GM18951 (cell line): ENCODE data around the gene KAT8.
"Not testable (repeated sequence)": the region's sequence is repeated elsewhere in the genome, so short reads cannot be mapped to it uniquely, and the experiment has no call there.

ENCODE experiments used
- POLR2A ChIP-seq: IDR thresholded peaks from 4 replicates; pipeline ENCODE4 v1.6.1; 2011; ENCODE audit warnings: mild to moderate bottlenecking; ENCODE audit not compliant: insufficient read length, insufficient read depth; ENCODE audit errors: extremely low read depth
- in situ Hi-C: fragments of 300-500 bp; cut with MboI; formaldehyde crosslinking; loops from one replicate; pipeline ENCODE4 v1.12.0; 2022; ENCODE audit warnings: low sequenced_read_pairs, mixed read lengths, inconsistent platforms; ENCODE audit not compliant: unreplicated experiment

The KAT8 gene

GRCh38 chr16:31135535-31136286 is 18.2 kb downstream of the KAT8 start, which contains the start of gene PRSS8:
PRSS8 (minus strand) TSS chr16:31135727; CDS start chr16:31135498, 229 bp downstream.
- no peak for TF ChIP-seq POLR2A
- in situ Hi-C loops: no loop called here

GRCh38 chr16:31136287-31136662 is 18.8 kb downstream of the KAT8 start:
- in situ Hi-C loops: no loop called here
- no peak for TF ChIP-seq POLR2A

GRCh38 chr16:31136822-31137499 is 19.5 kb downstream of the KAT8 start:
- in situ Hi-C loops: not testable (repeated sequence)

- in situ Hi-C loops: no loop called here
- no peak for TF ChIP-seq POLR2A
These were observed 21.4 kb downstream of the KAT8 start for GRCh38 chr16:31138621-31139578.

- in situ Hi-C loops: not testable (repeated sequence)
These were observed 23.6 kb downstream of the KAT8 start for GRCh38 chr16:31141071-31141469.

GRCh38 chr16:31141489-31142108 is 24.1 kb downstream of the KAT8 start:
- in situ Hi-C loops: no loop called here
- no peak for TF ChIP-seq POLR2A

GRCh38 chr16:31142109-31143010 is 24.9 kb downstream of the KAT8 start:
- TF ChIP-seq POLR2A: peak; percentile 45
- in situ Hi-C loops: no loop called here

- in situ Hi-C loops: no loop called here
- TF ChIP-seq POLR2A: no peak
These were observed 25.7 kb downstream of the KAT8 start for GRCh38 chr16:31143011-31143693.

GRCh38 chr16:31143694-31144148 is 26.3 kb downstream of the KAT8 start:
- no peak for TF ChIP-seq POLR2A
- in situ Hi-C loops: no loop called here

- in situ Hi-C loops: not testable (repeated sequence)
These were observed 27.0 kb downstream of the KAT8 start for GRCh38 chr16:31144418-31144817.

GRCh38 chr16:31145398-31145990 is 28.0 kb downstream of the KAT8 start:
- no peak for TF ChIP-seq POLR2A
- in situ Hi-C loops: no loop called here
